Measurements from ENCODE around the gene RPP21.
"Not testable (repeated sequence)": the region's sequence is repeated elsewhere in the genome, so short reads cannot be mapped to it uniquely, and the experiment has no call there.

RPP21 gene

GRCh38 chr6:30360139-30360538 is 15.2 kb downstream of the RPP21 start:
- no peak for TF ChIP-seq CTCF (conservative IDR thresholded peaks at IDR 0.05; ENCODE audit: low read depth)
- POLR2A ChIA-PET (ENCODE audit: low non-redundant PET): no interaction called here
- DNase-seq (ENCODE audit: low spot score): no peak
- CTCF ChIA-PET: no interaction called here
- H3K27ac ChIP-seq: no peak overlapping the region

DNA sequence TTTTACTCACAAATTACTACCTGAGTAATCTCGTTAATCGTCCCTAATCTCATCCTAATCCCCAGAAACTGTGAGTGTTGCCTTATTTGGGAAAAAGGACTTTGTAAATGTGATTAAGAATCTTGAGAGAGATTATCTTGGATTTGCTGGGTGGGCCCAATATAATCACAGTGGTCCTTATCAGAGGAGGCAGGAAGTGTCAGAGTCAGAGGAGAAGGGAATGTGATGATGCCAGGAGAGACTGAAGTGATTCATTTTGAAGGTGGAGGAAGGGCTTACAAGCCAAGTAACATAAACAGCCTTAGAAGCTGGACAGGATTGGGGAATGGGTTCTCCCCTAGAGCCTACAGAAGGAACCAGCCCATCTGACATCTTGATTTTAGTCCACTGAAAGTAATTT is 16.7 kb downstream of the RPP21 start:
- H3K27ac ChIP-seq: no peak overlapping the region
- ChIA-PET POLR2A (ENCODE audit: low non-redundant PET) (no interaction called here), CTCF (no interaction called here)
- no peak for TF ChIP-seq CTCF (conservative IDR thresholded peaks at IDR 0.05; ENCODE audit: low read depth)
- no peak for DNase-seq (ENCODE audit: low spot score)

DNA sequence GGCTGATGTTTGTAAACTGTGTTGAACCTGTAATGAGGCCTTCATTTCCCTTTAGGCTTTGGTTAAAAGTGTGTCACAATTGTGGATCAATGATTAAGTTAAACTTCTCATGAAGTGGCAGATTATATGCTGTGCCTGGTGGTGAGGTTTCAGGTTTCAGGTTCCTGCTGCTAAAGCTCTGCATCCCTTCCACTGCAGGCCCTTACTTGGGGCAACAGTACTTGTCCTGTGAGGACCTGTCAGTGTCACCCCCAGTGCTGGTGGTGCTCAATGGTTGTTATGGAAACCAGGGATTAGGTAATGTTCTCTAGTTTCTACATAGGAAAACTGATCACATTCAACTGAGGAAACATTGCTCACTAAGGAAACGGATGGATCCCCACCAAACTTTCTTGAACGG is 18.5 kb downstream of the RPP21 start:
- no peak overlapping the region for H3K27ac ChIP-seq
- DNase-seq (ENCODE audit: low spot score): no peak
- ChIA-PET CTCF (no interaction called here), POLR2A (ENCODE audit: low non-redundant PET) (no interaction called here)
- no peak for TF ChIP-seq CTCF (conservative IDR thresholded peaks at IDR 0.05; ENCODE audit: low read depth)

- no peak overlapping the region for H3K27ac ChIP-seq
- DNase-seq (ENCODE audit: low spot score): no peak
- ChIA-PET CTCF (interaction anchor here (0.6 kb wide), 1 partner anchor 25 kb away, joined by 3 read pairs; no protein-coding TSS in a partner anchor), POLR2A (ENCODE audit: low non-redundant PET) (no interaction called here)
- TF ChIP-seq CTCF (conservative IDR thresholded peaks at IDR 0.05; ENCODE audit: low read depth): no peak
Observed at GRCh38 chr6:30364591-30364990, 19.6 kb downstream of the RPP21 start.

DNA sequence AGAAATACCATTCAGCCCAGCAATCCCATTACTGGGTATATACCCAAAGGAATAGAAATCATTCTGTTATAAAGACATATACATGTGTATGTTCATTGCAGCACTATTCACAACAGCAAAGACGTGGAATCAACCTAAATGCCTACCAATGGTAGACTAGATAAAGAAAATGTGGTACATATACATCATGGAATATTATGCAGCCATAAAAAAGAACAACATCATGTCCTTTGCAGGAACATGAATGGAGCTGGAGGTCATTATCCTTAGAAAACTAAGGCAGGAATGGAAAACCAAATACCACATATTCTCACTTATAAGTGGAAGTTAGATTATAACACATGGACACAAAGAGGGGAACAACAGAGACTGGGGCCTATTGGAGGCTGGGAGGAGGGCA is 24.3 kb downstream of the RPP21 start:
- H3K27ac ChIP-seq; DNase-seq (ENCODE audit: low spot score); CTCF ChIA-PET; POLR2A ChIA-PET (ENCODE audit: low non-redundant PET): not testable (repeated sequence)

DNA sequence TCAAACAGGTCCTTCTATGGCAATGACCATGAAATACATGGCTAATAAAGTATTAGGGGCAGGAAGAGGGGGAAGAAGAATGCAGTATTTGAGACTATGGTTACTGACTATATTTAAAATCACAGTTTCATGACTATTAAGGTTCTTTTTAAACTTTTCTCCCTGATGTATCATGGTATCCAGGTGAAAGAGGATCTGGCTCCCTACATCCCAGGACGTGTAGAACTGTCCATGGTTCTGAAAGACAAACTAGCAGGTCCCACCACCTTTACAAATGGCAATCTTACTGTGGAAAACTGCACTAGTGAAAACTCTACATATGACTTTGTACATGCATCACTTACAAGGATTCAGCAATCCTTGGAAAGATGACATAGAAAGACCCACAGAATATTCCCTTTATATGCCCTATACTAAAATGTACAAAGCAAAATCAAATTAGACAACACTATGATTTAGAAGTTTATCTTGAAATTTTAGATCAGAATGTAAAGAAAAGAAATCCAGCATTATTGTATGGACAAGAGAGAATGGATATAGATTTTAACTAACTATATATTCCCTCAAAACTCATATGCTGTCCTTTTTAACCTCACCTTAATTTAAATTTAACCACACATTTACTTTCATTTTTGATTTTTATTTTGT is 33.5 kb downstream of the RPP21 start:
- no peak overlapping the region for H3K27ac ChIP-seq
- peak; percentile 59 for DNase-seq (ENCODE audit: low spot score)
- POLR2A ChIA-PET (ENCODE audit: low non-redundant PET): no interaction called here
- no peak for TF ChIP-seq CTCF (conservative IDR thresholded peaks at IDR 0.05; ENCODE audit: low read depth)
- CTCF ChIA-PET: no interaction called here

- no peak for TF ChIP-seq CTCF (conservative IDR thresholded peaks at IDR 0.05; ENCODE audit: low read depth)
- no peak for DNase-seq (ENCODE audit: low spot score)
- H3K27ac ChIP-seq: no peak overlapping the region
- CTCF ChIA-PET: no interaction called here
- POLR2A ChIA-PET (ENCODE audit: low non-redundant PET): no interaction called here
Observed at GRCh38 chr6:30380464-30380863, 35.5 kb downstream of the RPP21 start.
